GM13976 (cell line): ENCODE data around the gene ENTHD1.

Source experiments
- DNase-seq: peaks from one replicate; pipeline ENCODE4 v3.0.0; 2012; ENCODE audit warnings: low spot score
- CTCF ChIP-seq: IDR thresholded peaks from 2 replicates; pipeline ENCODE4 v1.5.1; 2012; ENCODE audit warnings: borderline replicate concordance, mild to moderate bottlenecking; ENCODE audit not compliant: insufficient read depth; ENCODE audit errors: extremely low read depth, missing control alignments, control extremely low read depth
- in situ Hi-C: fragments of 300-500 bp; cut with MboI; formaldehyde crosslinking; loops from one replicate; pipeline ENCODE4 v1.12.0; 2022; ENCODE audit warnings: low sequenced_read_pairs, mixed read lengths, inconsistent platforms; ENCODE audit not compliant: unreplicated experiment

Gene ENTHD1

GRCh38 chr22:39939830-39940229 is 46.3 kb upstream of the ENTHD1 start:
- TF ChIP-seq CTCF, result no peak
- in situ Hi-C loops, result loop anchor here (10.0 kb wide), 1 partner anchor 405 kb away; the partner anchor contains the start of gene RPS19BP1
- DNase-seq, result no peak

GRCh38 chr22:39938509-39939111 is 45.0 kb upstream of the ENTHD1 start:
- in situ Hi-C loops, result no loop called here

GRCh38 chr22:39937906-39938305 is 44.3 kb upstream of the ENTHD1 start:
- no peak for DNase-seq
- in situ Hi-C loops, result no loop called here
- no peak for TF ChIP-seq CTCF

More at GRCh38 chr22:39938509-39939111, 45.0 kb upstream of the ENTHD1 start:
- no peak for TF ChIP-seq CTCF
- DNase-seq, result no peak

- no peak for TF ChIP-seq CTCF
- in situ Hi-C loops, result no loop called here
- no peak for DNase-seq
Measured at GRCh38 chr22:39936523-39937145, 43.1 kb upstream of the ENTHD1 start.

- TF ChIP-seq CTCF, result no peak
- in situ Hi-C loops, result no loop called here
- no peak for DNase-seq
Measured at GRCh38 chr22:39935612-39936011, 42.1 kb upstream of the ENTHD1 start.

- no peak for DNase-seq
- in situ Hi-C loops, result no loop called here
- TF ChIP-seq CTCF, result no peak
Measured at GRCh38 chr22:39935116-39935515, 41.6 kb upstream of the ENTHD1 start.
